ENCODE results near the gene TMEM30A. TPM values are rescaled to one million over a fixed set of nuclear protein-coding genes. Genes with fewer than 3 reads are reported as not detected.

The TMEM30A gene
- total RNA-seq, 1 donor from 2014 or later = 70.9 TPM

Other genes with a start within 250 kb of the TMEM30A start
- gene COL12A1, start 78.7 kb downstream of the TMEM30A start, total RNA-seq = not detected in 2 replicates
- gene COX7A2, start 41.0 kb downstream of the TMEM30A start, total RNA-seq = 422 and 428 TPM in 2 replicates
- not detected in 2 replicates for gene FILIP1, start 209.0 kb upstream of the TMEM30A start, total RNA-seq